H1 (cell line): ENCODE results near the gene CCDC169.

Source experiments
- CEBPB ChIP-seq: IDR thresholded peaks from 2 replicates; pipeline ENCODE4 v1.6.1; 2012; ENCODE audit warnings: low read depth, low read length
- CREB1 ChIP-seq: IDR thresholded peaks from 2 replicates; pipeline ENCODE4 v1.6.1; 2012; ENCODE audit warnings: inconsistent platforms
- CTCF ChIP-seq, 3 experiments: IDR thresholded peaks; 1 replicate in 2 of 3; 2 replicates in 1 of 3; pipeline versions ENCODE4 v1.5.1 to v1.6.1; 2011; ENCODE audit warnings: low read length in 3 of 3, mild to moderate bottlenecking in 3 of 3, inconsistent platforms in 2 of 3, low read depth in 1 of 3, moderate library complexity in 1 of 3; ENCODE audit not compliant: insufficient read depth in 1 of 3; ENCODE audit errors: control extremely low read depth in 1 of 3
- NANOG ChIP-seq: IDR thresholded peaks from 2 replicates; pipeline ENCODE4 v1.6.1; 2011; ENCODE audit warnings: low read length, low read depth, mild to moderate bottlenecking, inconsistent platforms; ENCODE audit not compliant: insufficient read depth, poor library complexity, severe bottlenecking
- RAD21 ChIP-seq, 2 experiments: IDR thresholded peaks in 1 of 2; conservative IDR thresholded peaks in 1 of 2; 2 replicates each; pipeline ENCODE4 v1.6.1; 2011; ENCODE audit warnings: low read depth in 2 of 2, low read length in 2 of 2, improper control_type of control experiment in 1 of 2, inconsistent platforms in 1 of 2, mild to moderate bottlenecking in 1 of 2, moderate library complexity in 1 of 2
- RFX5 ChIP-seq: IDR thresholded peaks from 2 replicates; pipeline ENCODE4 v1.6.1; 2011; ENCODE audit warnings: low read depth, low read length, improper control_type of control experiment, borderline replicate concordance
- TBP ChIP-seq: IDR thresholded peaks from 2 replicates; pipeline ENCODE4 v1.6.1; 2011; ENCODE audit warnings: low read depth, low read length, improper control_type of control experiment
- TCF12 ChIP-seq: IDR thresholded peaks from 2 replicates; pipeline ENCODE4 v1.6.1; 2011; ENCODE audit warnings: low read depth, mild to moderate bottlenecking, low read length
- TEAD4 ChIP-seq: IDR thresholded peaks from 2 replicates; pipeline ENCODE4 v1.6.1; 2012; ENCODE audit warnings: low read depth, low read length, inconsistent platforms, mixed read lengths

GRCh38 chr13:36323408-36323807 lies 25.8 kb upstream of the CCDC169 start:
- no peak for TF ChIP-seq CEBPB
- TF ChIP-seq CTCF (IDR thresholded peaks at IDR 0.05; ENCODE audit: control extremely low read depth in 1 of 3, insufficient read depth in 1 of 3, low read depth in 1 of 3, low read length in 3 of 3) = no peak
- TF ChIP-seq TEAD4 = no peak
- TF ChIP-seq TBP = no peak
- no peak for TF ChIP-seq NANOG
- no peak for TF ChIP-seq RFX5
- TF ChIP-seq RAD21 (IDR thresholded peaks at IDR 0.05 in 1 of 2, conservative IDR thresholded peaks at IDR 0.05 in 1 of 2; ENCODE audit: low read depth in 2 of 2, low read length in 2 of 2) = no peak
- TF ChIP-seq CREB1 = no peak
- TF ChIP-seq TCF12 = no peak
